Astrocyte of the spinal cord (primary cell): ENCODE measurements around the gene SELENOF.
"Not testable (repeated sequence)": the region's sequence is repeated elsewhere in the genome, so short reads cannot be mapped to it uniquely, and the experiment has no call there.

Experiments used
- DNase-seq: peaks from one replicate; pipeline ENCODE4 v3.0.0; 2011; ENCODE audit warnings: low read depth, low spot score
- H3K4me3 ChIP-seq: 2 replicates; pipeline ENCODE4 v1.5.1; 2011; ENCODE audit warnings: low read depth, mild to moderate bottlenecking, low read length, moderate library complexity
- in situ Hi-C: cut with HindIII; loops from 2 replicates; pipeline ENCODE4 v1.10.0; 2017; ENCODE audit warnings: low sequenced_read_pairs
- TF ChIP-seq, protein P1 (sequence below): IDR thresholded peaks from 2 replicates; pipeline ENCODE4 v1.5.1; 2012; ENCODE audit warnings: low read depth, mild to moderate bottlenecking, low read length, inconsistent platforms

The SELENOF gene

DNA sequence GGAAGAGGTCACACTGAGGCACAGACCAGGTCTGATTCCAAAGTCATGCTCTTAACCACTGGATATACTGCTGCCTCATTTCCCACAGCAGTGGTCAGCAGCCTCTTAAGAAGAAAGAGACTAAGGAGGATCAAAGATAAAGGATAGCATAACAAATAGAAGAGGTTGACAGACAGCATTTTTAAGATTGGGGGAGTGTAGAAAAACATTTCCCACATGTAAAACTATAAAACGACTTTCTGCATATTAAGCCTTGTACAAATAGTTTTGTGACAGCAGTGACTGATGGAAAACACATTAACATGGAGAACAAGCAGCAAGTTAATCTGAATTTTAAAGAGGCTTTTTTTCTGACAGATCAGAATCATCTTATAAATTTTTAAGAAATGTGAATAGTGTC, 92.0 kb downstream of the SELENOF start:
- TF ChIP-seq, protein P1, sequence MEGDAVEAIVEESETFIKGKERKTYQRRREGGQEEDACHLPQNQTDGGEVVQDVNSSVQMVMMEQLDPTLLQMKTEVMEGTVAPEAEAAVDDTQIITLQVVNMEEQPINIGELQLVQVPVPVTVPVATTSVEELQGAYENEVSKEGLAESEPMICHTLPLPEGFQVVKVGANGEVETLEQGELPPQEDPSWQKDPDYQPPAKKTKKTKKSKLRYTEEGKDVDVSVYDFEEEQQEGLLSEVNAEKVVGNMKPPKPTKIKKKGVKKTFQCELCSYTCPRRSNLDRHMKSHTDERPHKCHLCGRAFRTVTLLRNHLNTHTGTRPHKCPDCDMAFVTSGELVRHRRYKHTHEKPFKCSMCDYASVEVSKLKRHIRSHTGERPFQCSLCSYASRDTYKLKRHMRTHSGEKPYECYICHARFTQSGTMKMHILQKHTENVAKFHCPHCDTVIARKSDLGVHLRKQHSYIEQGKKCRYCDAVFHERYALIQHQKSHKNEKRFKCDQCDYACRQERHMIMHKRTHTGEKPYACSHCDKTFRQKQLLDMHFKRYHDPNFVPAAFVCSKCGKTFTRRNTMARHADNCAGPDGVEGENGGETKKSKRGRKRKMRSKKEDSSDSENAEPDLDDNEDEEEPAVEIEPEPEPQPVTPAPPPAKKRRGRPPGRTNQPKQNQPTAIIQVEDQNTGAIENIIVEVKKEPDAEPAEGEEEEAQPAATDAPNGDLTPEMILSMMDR, result no peak
- no peak overlapping the region for H3K4me3 ChIP-seq
- DNase-seq, result no peak
- in situ Hi-C loops, result no loop called here

- H3K4me3 ChIP-seq, in situ Hi-C loops, DNase-seq: not testable (repeated sequence)
Measured at GRCh38 chr1:86819970-86820369, 94.0 kb downstream of the SELENOF start.

- in situ Hi-C loops, H3K4me3 ChIP-seq, DNase-seq: not testable (repeated sequence)
Measured at GRCh38 chr1:86817246-86817826, 96.6 kb downstream of the SELENOF start.

DNA sequence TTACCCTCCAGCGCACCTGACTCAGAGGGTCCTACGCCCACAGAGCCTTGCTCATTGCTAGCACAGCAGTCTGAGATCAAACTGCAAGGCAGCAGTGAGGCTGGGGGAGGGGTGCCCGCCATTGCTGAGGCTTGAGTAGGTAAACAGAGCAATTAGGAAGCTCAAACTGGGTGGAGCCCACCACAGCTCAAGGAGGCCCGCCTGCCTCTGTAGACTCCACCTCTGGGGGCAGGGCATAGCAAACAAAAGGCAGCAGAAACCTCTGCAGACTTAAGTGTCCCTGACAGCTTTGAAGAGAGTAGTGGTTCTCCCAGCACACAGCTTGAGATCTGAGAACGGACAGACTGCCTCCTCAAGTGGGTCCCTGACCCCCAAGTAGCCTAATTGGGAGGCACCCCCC, 99.8 kb downstream of the SELENOF start:
- in situ Hi-C loops, result not testable (repeated sequence)

More for the DNA sequence above, 99.8 kb downstream of the SELENOF start:
- not testable (repeated sequence) for H3K4me3 ChIP-seq, DNase-seq
